ENCODE measurements around the gene MYOCD.

The MYOCD gene

GRCh38 chr17:12769981-12770380, 104.3 kb downstream of the MYOCD start:
- no peak for DNase-seq

GRCh38 chr17:12773153-12773552, 107.5 kb downstream of the MYOCD start:
- DNase-seq: no peak

GRCh38 chr17:12789075-12789480, 123.4 kb downstream of the MYOCD start:
- no peak for DNase-seq

- no peak for DNase-seq
Measured at GRCh38 chr17:12789481-12790248, 124.0 kb downstream of the MYOCD start, which contains the start of gene ARHGAP44. Gene ARHGAP44, plus strand, starts transcription at chr17:12789498. Its CDS starts 341 bp downstream, at chr17:12789839.

- no peak for DNase-seq
Measured at GRCh38 chr17:12790249-12791106, 124.8 kb downstream of the MYOCD start.

- DNase-seq: no peak
Measured at GRCh38 chr17:12794919-12795532, 129.3 kb downstream of the MYOCD start.

- DNase-seq: no peak
Measured at GRCh38 chr17:12800855-12801365, 135.2 kb downstream of the MYOCD start.

- no peak for DNase-seq
Measured at GRCh38 chr17:12806630-12807029, 140.9 kb downstream of the MYOCD start.

GRCh38 chr17:12808723-12809122, 143.0 kb downstream of the MYOCD start:
- DNase-seq: no peak

GRCh38 chr17:12812877-12813276, 147.2 kb downstream of the MYOCD start:
- no peak for DNase-seq

GRCh38 chr17:12813664-12814063, 148.0 kb downstream of the MYOCD start:
- no peak for DNase-seq

- no peak for DNase-seq
Measured at GRCh38 chr17:12814718-12815117, 149.0 kb downstream of the MYOCD start.

GRCh38 chr17:12815642-12816141, 150.0 kb downstream of the MYOCD start:
- DNase-seq: no peak

Data from NCI-H187 (cell line).